SK-N-SH treated with all-trans-retinoic acid at 6 μM for 48 hours (cell line): ENCODE data around the gene DCLK1.

Experiments used
- ATAC-seq: fragments of 200-7000 bp; cut with Tn5 transposase; 3 replicates; pipeline ENCODE4 v1.9.1; 2020; ENCODE audit warnings: mild to moderate bottlenecking, moderate library complexity
- ARNTL ChIP-seq: fragments of 450-650 bp; formaldehyde crosslinking; IDR thresholded peaks from 2 replicates; pipeline ENCODE4 v1.5.0; 2020; ENCODE audit warnings: low read depth, mild to moderate bottlenecking, moderate library complexity, borderline replicate concordance
- BACH2 ChIP-seq: fragments of 250-450 bp; sonication (Bioruptor Pico); IDR thresholded peaks from 2 replicates; pipeline ENCODE4 v1.9.0; 2021; ENCODE audit warnings: mild to moderate bottlenecking, borderline replicate concordance
- CREB5 ChIP-seq: fragments of 250-450 bp; sonication (Bioruptor Pico); IDR thresholded peaks from 2 replicates; pipeline ENCODE4 v1.5.1; 2020; ENCODE audit warnings: low read depth, mild to moderate bottlenecking, moderate library complexity
- CSDC2 ChIP-seq: fragments of 250-450 bp; sonication (Bioruptor Pico); IDR thresholded peaks from 2 replicates; pipeline ENCODE4 v1.5.0; 2020; ENCODE audit warnings: mild to moderate bottlenecking, moderate library complexity
- CSRNP3 ChIP-seq: fragments of 250-450 bp; sonication (Bioruptor Pico); IDR thresholded peaks from 2 replicates; pipeline ENCODE4 v1.5.1; 2021; ENCODE audit warnings: mild to moderate bottlenecking, moderate library complexity
- ESRRG ChIP-seq: fragments of 250-450 bp; sonication (Bioruptor Pico); IDR thresholded peaks from 2 replicates; pipeline ENCODE4 v1.6.1; 2021; ENCODE audit warnings: mild to moderate bottlenecking
- GLIS3 ChIP-seq: fragments of 250-450 bp; sonication (Bioruptor Pico); IDR thresholded peaks from 2 replicates; pipeline ENCODE4 v1.5.0; 2020; ENCODE audit warnings: mild to moderate bottlenecking, moderate library complexity
- OSR1 ChIP-seq: fragments of 250-450 bp; sonication (Bioruptor Pico); IDR thresholded peaks from 2 replicates; pipeline ENCODE4 v1.8.0; 2022; ENCODE audit warnings: moderate library complexity, mild to moderate bottlenecking, inconsistent platforms
- PATZ1 ChIP-seq: fragments of 250-450 bp; sonication (Bioruptor Pico); IDR thresholded peaks from 2 replicates; pipeline ENCODE4 v1.8.0; 2020; ENCODE audit warnings: mild to moderate bottlenecking, moderate library complexity, borderline replicate concordance
- POU6F1 ChIP-seq: fragments of 250-450 bp; sonication (Bioruptor Pico); IDR thresholded peaks from 2 replicates; pipeline ENCODE4 v1.8.0; 2021; ENCODE audit warnings: low read depth, mild to moderate bottlenecking, moderate library complexity, borderline replicate concordance
- PPARA ChIP-seq: fragments of 250-450 bp; sonication (Bioruptor Pico); IDR thresholded peaks from 2 replicates; pipeline ENCODE4 v1.5.0; 2020; ENCODE audit warnings: mild to moderate bottlenecking, borderline replicate concordance
- RARB ChIP-seq: fragments of 250-450 bp; sonication (Bioruptor Pico); IDR thresholded peaks from 2 replicates; pipeline ENCODE4 v1.8.0; 2021; ENCODE audit warnings: mild to moderate bottlenecking, moderate library complexity
- SNAI2 ChIP-seq: fragments of 250-450 bp; sonication (Bioruptor Pico); IDR thresholded peaks from 2 replicates; pipeline ENCODE4 v1.5.0; 2020; ENCODE audit warnings: mild to moderate bottlenecking, moderate library complexity
- TSHZ2 ChIP-seq: fragments of 250-450 bp; sonication (Bioruptor Pico); IDR thresholded peaks from 2 replicates; pipeline ENCODE4 v1.5.0; 2020; ENCODE audit warnings: mild to moderate bottlenecking, moderate library complexity
- ZC3H10 ChIP-seq: fragments of 250-450 bp; sonication (Bioruptor Pico); IDR thresholded peaks from 2 replicates; pipeline ENCODE4 v1.5.1; 2021; ENCODE audit warnings: mild to moderate bottlenecking, moderate library complexity
- ZNF70 ChIP-seq: fragments of 450-650 bp; formaldehyde crosslinking; IDR thresholded peaks from 2 replicates; pipeline ENCODE4 v1.5.0; 2020; ENCODE audit warnings: mild to moderate bottlenecking, moderate library complexity
- ZNF8 ChIP-seq: fragments of 450-650 bp; formaldehyde crosslinking; IDR thresholded peaks from 2 replicates; pipeline ENCODE4 v1.5.0; 2020; ENCODE audit warnings: mild to moderate bottlenecking, moderate library complexity

DCLK1 gene

DNA sequence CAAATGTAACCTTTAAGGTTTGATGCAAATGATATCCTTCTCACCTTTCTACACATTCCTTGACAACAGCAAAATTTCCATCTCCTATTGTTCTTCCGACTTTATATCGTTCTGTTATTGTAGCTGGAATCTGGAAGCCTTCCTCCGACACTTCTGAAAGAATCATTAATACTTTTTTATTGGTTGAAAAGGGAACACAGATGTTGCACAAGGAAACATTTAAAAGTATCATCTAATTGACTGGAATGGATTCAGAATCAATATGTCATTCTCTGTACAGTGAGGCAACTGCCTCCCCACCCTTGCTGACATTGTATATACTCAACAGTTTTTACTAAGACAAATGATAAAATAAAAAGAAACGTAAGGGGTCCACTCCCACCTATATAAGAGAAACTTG, 295.2 kb downstream of the DCLK1 start (continued):
- TF ChIP-seq POU6F1 (CRISPR knock-in tag) (no peak), CSDC2 (CRISPR knock-in tag) (no peak), ZC3H10 (no peak), CSRNP3 (CRISPR knock-in tag) (no peak), ZNF8 (CRISPR knock-in tag) (no peak), PATZ1 (CRISPR knock-in tag) (no peak), SNAI2 (CRISPR knock-in tag) (no peak)
- TF ChIP-seq, all 23 proteins: peak for 0

DNA sequence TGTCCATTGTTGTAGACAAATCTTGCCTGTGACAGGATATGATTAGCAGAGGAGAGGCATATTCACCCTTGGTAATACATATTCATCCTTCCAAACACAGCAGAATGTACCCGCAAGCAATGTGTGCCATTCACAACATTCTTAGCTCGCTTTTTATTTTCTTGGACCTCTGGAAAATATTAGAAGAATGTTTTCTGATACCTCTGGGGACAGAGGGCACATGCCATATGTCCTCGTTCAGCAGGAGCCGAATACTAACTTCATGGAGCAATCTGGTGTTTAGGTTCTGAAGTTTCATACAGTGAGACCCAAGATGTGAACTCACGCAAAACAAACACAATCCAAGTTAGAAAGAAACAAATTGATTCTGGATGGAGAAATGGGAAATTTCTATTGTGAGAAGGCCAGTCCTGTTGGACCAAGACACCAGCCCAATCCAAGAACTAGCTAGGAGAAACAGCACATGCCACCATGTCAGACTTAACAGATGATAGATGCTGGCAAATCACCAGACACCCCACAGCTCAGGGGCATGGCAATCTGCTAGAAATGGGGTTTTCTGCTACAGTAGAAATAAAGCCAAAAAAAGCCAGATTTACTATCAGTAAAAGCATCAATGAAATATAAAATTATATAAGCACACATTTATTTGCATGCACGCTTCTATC, 297.4 kb downstream of the DCLK1 start:
- TF ChIP-seq OSR1 (CRISPR knock-in tag) (no peak), CREB5 (CRISPR knock-in tag) (no peak), RARB (CRISPR knock-in tag) (no peak), ARNTL (no peak), CSRNP3 (CRISPR knock-in tag) (no peak), PPARA (CRISPR knock-in tag) (no peak), CSDC2 (CRISPR knock-in tag) (no peak), BACH2 (CRISPR knock-in tag) (no peak), TSHZ2 (CRISPR knock-in tag) (no peak), ESRRG (CRISPR knock-in tag) (no peak), ZNF8 (CRISPR knock-in tag) (no peak), SNAI2 (CRISPR knock-in tag) (no peak), GLIS3 (CRISPR knock-in tag) (no peak), PATZ1 (CRISPR knock-in tag) (no peak), ZC3H10 (no peak), ZNF70 (CRISPR knock-in tag) (no peak)
- no peak for ATAC-seq
